Right atrium auricular region (tissue), 2 donors: ENCODE results near the gene DES. TPM values are rescaled to one million over a fixed set of nuclear protein-coding genes. Genes with fewer than 3 reads are reported as not detected.

Source experiments
- DNase-seq: peaks from one replicate; pipeline ENCODE4 v3.0.0-alpha.2; 2019; ENCODE audit warnings: low spot score
- H3K27ac ChIP-seq, 2 donors: fragments of 200-600 bp; sonication (generic); 1 replicate in 1 of 2; 2 replicates in 1 of 2; pipeline ENCODE4 v1.5.1; 2016 to 2019
- H3K27me3 ChIP-seq, 2 donors: fragments of 200-600 bp; sonication (generic); one replicate each; pipeline versions ENCODE4 v1.5.1 to v1.6.0; 2017 to 2019
- H3K36me3 ChIP-seq: fragments of 200-600 bp; sonication (generic); one replicate; pipeline ENCODE4 v1.5.1; 2016
- H3K4me1 ChIP-seq, 2 donors: fragments of 200-600 bp; sonication (generic); one replicate each; pipeline versions ENCODE4 v1.5.1 to v1.6.0; 2017 to 2019
- H3K4me3 ChIP-seq, 2 donors: fragments of 200-600 bp; sonication (generic); 1 replicate in 1 of 2; 2 replicates in 1 of 2; pipeline ENCODE4 v1.5.1; 2017 to 2019; ENCODE audit warnings: mild to moderate bottlenecking in 1 of 2, moderate library complexity in 1 of 2
- H3K9me3 ChIP-seq, 2 donors: fragments of 200-600 bp; sonication (generic); one replicate each; pipeline ENCODE4 v1.5.1; 2019
- CTCF ChIP-seq, 2 donors: fragments of 200-600 bp; sonication (generic); IDR thresholded peaks; one replicate each; pipeline ENCODE4 v1.5.1; 2019; ENCODE audit warnings: antibody characterized with exemption in 2 of 2
- total RNA-seq, 2 donors: library from RNA; depleted of rRNA; stranded (reverse); fragments of >200 nt; gene quantifications; one replicate each; pipeline ENCODE4 v1.1.0, GENCODE V29; 2016

The DES gene
- total RNA-seq, 2 donors from 2014 or later = 12,280 to 13,654 TPM

- H3K4me3 ChIP-seq = peak within 1 kb of the TSS; percentile 46 to 58
- peaks cover 0 to 30% of the 10 kb centered on the region in 2 donors for H3K4me1 ChIP-seq
- TF ChIP-seq CTCF (IDR thresholded peaks at IDR 0.05) = no peak
Observed at GRCh38 chr2:219434718-219435525, 16.7 kb downstream of the DES start, which contains the start of gene SPEG. TSS of gene SPEG (plus strand) at chr2:219434843. CDS start at chr2:219434978, 135 bp downstream.

GRCh38 chr2:219435701-219436100 is 17.5 kb downstream of the DES start:
- H3K4me3 ChIP-seq = peak overlapping the region; percentile 46 to 58
- no peak for DNase-seq

More at GRCh38 chr2:219434718-219435525, 16.7 kb downstream of the DES start, which contains the start of gene SPEG:
- H3K27me3 ChIP-seq = no peaks in the 10 kb centered on the region
- no peaks in the 10 kb centered on the region for H3K9me3 ChIP-seq
- DNase-seq = no peak
- peak within 1 kb of the TSS; percentile 89 to 93 for H3K27ac ChIP-seq
- H3K36me3 ChIP-seq = no peaks in the 10 kb centered on the region

GRCh38 chr2:219436491-219436890 is 18.3 kb downstream of the DES start:
- no peaks in the 10 kb centered on the region for H3K9me3 ChIP-seq
- no peak for TF ChIP-seq CTCF (IDR thresholded peaks at IDR 0.05)
- H3K4me3 ChIP-seq = peak overlapping the region in 1 of 2 donors; percentile 58
- H3K36me3 ChIP-seq = no peaks in the 10 kb centered on the region
- no peak for DNase-seq
- peaks cover 0 to 33% of the 10 kb centered on the region in 2 donors for H3K4me1 ChIP-seq
- H3K27ac ChIP-seq = peak overlapping the region; percentile 89 to 93
- H3K27me3 ChIP-seq = no peaks in the 10 kb centered on the region

More at GRCh38 chr2:219435701-219436100, 17.5 kb downstream of the DES start:
- H3K36me3 ChIP-seq = no peaks in the 10 kb centered on the region
- H3K9me3 ChIP-seq = no peaks in the 10 kb centered on the region
- no peaks in the 10 kb centered on the region for H3K27me3 ChIP-seq
- no peak for TF ChIP-seq CTCF (IDR thresholded peaks at IDR 0.05)
- H3K4me1 ChIP-seq = peaks cover 0 to 26% of the 10 kb centered on the region in 2 donors
- H3K27ac ChIP-seq = peak overlapping the region; percentile 89 to 93

GRCh38 chr2:219437141-219437540 is 19.0 kb downstream of the DES start:
- no peak for TF ChIP-seq CTCF (IDR thresholded peaks at IDR 0.05)
- peak overlapping the region; percentile 89 to 93 for H3K27ac ChIP-seq
- no peak overlapping the region for H3K4me3 ChIP-seq
- no peak for DNase-seq
- H3K4me1 ChIP-seq = peaks cover 0 to 37% of the 10 kb centered on the region in 2 donors
- no peaks in the 10 kb centered on the region for H3K9me3 ChIP-seq
- no peaks in the 10 kb centered on the region for H3K27me3 ChIP-seq
- H3K36me3 ChIP-seq = no peaks in the 10 kb centered on the region

GRCh38 chr2:219437690-219438206 is 19.6 kb downstream of the DES start:
- TF ChIP-seq CTCF (IDR thresholded peaks at IDR 0.05) = no peak
- Histone ChIP-seq H3K4me3 (no peak overlapping the region), H3K4me1 (peaks cover 0 to 43% of the 10 kb centered on the region in 2 donors), H3K9me3 (no peaks in the 10 kb centered on the region), H3K27me3 (no peaks in the 10 kb centered on the region), H3K27ac (peak overlapping the region; percentile 89 to 93), H3K36me3 (no peaks in the 10 kb centered on the region)
- DNase-seq = no peak
